Ureter (tissue), 1 donor: Measurements from ENCODE around the gene IPCEF1. TPM values are rescaled to one million over a fixed set of nuclear protein-coding genes. Genes with fewer than 3 reads are reported as not detected.

Experiments
- DNase-seq: peaks from one replicate; pipeline ENCODE4 v3.0.0-alpha.2; 2020; ENCODE audit warnings: low spot score
- total RNA-seq: library from RNA; stranded (reverse); gene quantifications from one replicate; pipeline ENCODE4 v1.2.4, GENCODE V29; 2023
- donor health status: DM: yes; HTN: yes; CAD: no.

IPCEF1 gene
- total RNA-seq, 1 donor from 2014 or later: 3.2 TPM

DNA sequence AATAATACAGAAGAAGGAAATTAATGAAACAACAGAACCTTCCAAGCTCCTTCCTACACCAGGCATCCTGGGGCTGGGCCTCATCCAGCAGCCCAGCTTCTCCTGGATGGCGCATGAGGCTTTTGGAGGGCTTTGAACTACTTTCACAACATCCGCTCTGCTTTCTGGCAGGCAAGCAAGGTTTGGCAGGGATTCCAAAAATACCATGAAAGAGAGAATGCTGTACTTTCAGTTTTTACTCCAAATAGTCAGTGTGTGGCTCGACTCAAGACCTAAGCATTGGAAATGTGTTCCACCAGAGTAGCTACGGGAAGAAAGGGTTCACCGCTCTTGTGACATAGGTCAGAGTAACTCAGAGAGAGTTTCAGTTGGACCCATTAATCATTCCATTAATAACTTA, 192.2 kb downstream of the IPCEF1 start:
- peak; percentile 63 for DNase-seq

DNA sequence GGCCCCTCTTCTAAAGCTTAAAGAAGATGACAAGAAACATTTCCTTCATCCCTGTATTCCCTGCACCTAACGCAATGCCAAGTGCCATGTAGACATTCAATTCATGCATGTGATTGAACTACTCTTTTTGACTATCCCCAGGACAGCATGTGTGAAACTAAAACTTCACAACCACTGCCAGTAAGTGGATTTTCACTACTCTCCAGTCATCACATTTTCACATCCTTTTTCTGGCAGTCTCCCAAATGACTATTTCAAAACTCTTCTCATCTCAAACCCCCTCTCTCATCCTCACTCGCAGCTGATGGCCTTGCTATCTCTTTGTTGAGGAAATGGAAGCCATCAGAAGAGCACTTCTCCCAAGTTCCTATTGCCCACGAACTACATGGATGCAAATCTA, 194.9 kb downstream of the IPCEF1 start:
- DNase-seq: no peak

DNA sequence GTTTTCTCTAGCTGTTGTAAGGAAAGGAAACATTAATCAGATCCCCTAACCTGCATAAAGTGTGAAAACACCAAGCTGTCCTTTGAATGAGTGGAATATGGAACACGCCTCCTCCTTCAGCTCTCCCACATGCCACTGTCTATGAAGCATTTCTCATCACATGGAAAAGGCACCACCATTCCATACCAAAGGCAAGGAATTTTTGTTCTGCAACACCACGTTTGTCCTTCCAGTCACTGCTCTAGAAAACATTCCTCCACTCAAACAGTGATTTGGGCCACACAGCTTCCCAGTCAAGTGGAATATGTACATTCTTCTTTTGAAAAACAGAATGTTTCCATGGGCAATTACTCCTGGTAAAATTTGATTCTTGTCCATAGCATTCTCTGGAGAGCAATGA, 197.5 kb downstream of the IPCEF1 start:
- no peak for DNase-seq

DNA sequence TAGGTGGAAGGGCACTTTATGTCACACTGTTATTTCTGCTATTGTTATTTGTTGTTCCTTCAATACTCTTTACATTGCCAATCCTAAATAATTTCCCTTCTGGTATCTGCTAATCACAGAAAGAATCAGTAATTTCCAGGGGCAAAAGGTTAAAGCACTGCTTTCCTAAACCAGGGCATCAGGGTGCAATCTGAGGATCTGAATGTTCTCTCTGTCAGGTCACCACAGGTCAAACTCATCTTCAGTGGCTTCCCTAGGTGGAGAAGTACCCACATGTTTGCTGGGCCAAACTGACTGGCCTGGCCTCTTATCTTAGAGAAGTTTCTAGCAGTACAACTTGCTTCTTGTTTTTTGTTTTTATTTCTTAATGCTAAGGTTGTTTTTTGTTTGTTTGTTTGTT, 198.9 kb downstream of the IPCEF1 start:
- DNase-seq: no peak

DNA sequence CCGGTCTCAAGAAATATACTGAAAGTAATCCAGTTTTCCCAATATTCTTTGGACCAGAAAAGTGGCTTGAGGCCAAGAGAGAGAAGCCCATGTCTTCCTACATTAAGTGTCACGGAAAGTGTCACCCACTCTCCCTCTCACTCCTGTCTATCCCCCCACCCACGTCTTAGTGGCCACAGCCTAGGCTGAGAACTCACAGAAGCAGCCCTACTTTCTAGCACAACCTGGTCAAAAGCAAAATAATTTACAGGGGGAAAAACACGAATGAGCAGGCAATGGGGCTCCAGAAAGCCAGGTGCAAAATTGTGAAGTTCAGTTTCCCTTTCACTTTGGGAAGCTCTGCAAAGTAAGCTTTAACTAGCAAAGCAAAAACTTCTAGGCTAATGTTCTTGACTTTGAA, 199.5 kb downstream of the IPCEF1 start:
- no peak for DNase-seq

DNA sequence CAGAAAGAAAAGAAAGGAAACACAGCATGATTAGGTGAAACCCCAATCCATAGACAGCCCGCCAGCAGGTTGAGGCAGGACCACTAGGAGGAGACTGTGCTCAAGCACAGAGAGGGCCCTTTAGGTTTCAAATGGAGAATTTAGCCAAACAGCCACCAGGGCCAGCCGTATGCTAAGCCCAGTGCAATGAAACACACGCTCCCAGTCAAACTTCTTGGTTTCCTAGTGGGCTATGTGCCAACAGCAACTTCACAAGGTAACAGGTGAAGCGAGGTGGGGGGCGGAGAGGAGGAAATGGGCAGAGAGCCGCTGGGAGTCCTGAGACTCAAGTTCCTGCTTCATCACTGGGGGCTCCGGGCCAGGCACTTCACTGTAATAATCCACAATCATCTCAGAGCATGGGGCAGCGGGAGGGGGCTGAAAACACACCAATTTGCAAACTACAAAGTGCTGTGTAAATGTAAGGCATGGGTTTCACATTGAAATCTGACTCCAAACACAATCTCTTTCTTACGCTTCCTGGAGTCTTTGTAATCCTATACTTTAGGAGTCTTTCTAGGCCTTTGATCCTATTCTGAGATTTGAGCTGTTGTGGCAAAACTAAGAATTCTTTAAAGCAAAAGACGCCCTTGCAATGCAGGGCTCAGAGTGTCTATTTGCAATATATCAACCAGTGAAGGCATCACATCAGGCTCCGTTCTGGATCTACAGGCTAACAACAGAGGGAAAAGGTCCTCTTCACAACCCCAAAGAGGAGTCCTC, 200.3 kb downstream of the IPCEF1 start:
- peak; percentile 78 for DNase-seq

DNA sequence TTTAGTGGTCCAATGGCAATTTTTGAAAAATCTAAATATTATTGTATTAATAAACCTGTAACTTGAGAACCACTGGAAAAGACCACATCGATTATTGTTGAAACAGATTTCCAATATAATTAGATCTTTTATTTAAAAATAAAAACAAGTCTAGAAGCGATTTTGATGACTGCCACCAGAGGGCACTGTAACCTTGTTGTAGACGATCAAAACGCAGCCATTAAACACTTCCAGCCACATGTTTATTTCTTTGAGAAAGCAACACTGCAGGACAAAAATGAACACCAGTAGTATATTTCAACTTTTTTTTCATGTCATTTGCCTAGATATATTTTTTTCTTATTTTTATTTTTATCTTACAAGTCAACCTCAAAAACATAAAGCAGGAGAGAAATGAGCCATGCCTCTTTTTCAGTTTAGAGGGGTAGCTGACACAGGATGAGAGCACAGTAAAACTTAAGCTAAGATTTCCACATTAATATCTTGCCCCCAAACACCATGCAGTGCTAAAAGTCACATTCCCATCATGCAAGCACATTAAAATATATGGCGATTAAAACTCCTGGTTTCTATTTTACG, 202.1 kb downstream of the IPCEF1 start:
- peak; percentile 60 for DNase-seq

DNA sequence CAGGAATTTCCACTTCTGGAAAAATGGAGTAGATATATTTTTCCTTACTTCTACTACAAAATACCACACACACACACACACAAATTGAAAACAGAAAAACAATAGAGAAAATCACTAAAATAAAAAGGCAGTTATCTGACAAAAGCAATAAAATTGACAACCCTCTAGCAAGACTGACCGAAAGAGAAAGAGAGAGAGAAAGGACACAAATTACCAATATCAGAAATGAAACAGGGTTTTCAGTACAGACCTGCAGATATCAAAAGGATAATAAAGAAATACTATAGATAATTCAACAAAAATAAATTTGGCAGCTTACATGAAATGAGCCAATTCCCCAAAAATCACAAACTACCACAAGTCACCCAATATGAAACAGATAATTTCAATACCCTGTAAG, 212.8 kb downstream of the IPCEF1 start:
- DNase-seq: no peak

DNA sequence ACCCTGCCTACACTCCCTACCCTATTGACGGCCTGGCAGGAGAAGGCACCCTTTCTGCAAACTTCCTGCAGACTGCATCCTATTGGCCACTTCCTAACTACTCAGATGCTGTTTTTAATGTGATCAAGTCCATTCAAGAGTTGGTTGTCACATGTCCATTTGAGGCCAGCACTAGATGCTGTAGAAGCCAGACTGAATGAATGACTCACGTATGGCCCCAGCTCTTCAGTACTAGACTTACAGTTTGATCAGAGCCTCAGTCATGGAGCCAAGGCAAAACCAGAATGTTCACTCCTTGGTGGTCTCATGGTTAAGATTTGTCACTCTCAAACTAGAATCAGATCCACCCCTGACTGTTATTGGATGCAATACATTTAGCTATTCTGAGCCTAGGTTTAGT, 215.9 kb downstream of the IPCEF1 start:
- DNase-seq: no peak

DNA sequence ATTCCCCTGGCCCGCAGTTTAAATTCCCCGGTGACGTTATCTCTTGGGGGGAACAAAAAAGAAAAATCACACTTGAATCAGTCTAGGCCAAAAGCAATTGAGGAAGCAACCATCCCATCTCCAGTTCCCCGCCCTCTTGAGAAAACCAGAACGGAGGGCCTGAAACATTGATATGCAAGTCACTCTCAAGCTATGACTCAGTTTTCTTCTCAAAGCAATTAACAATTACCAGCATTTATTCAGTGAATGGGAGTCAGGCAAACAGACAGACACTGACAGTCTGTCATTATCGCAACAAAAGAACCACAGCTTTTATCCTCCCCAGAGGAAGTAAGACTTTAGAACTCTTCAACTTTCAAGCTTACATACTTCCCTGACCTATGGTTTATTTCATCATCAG, 216.7 kb downstream of the IPCEF1 start:
- no peak for DNase-seq

DNA sequence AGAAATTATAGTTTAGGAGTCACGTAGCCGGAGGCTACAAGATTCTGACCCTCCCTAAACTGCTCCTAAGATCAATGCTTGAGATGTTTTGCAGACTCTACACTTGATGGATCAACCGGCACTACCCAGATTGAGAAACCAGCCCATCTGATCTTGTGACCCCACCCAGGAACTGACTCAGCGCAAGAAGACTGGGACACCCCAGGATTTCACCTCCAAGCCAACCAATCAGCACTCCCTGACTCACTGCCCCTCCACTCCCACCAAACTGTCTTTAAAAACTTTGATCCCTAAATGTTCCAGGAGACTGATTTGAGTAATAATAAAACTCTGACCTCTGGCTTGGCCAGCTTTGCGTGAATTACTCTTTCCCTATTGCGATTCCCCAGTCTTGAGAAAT, 217.8 kb downstream of the IPCEF1 start:
- DNase-seq: no peak

DNA sequence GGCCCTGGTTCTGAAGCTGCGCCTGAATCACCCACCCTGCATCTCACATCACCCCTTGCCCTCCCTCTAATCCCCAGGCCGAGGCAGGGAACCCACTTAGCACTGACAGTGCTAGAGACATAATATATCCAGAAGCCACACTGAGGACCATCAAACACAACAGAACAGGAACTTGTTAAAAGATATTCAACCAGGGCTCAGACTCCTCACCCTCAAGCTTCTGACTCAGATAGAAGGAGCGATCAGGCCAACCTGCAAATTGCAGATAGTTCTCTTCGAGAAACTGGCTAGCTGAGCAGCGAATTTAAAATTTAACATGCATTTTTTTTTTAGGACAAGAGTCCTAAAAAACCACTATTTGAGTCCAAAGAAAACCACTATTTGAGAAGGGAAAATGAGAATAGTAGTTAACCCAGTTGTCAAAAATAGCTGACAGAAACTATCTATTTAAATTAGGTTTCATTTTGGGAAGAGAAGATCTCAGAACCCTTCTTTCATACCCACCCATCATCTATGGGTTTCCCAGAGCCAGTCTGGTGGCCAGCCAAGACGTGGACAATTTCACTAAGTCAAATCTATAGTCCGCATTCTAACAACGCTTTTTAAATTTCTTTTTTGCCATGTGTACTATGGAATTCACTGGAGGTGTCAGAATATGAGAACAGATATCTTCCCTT, 222.0 kb downstream of the IPCEF1 start:
- no peak for DNase-seq

DNA sequence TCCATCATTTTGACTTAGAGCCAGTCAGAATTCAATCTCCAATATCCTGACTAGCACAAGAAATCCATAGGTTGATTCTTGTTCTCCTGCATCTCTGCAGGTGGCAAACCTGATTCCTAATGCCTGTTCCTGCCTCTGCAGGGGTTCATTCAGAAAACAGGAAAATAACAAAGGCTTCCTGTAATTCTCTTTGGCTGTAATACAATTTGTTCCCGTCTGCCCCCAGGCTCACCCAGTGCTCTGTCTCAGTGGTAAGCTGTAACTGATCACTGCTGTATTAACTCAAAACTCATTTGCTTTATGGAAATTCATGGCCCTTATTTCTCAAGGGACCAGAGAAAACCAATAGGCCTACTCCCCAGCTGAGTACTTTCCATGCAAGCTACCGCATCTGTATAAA, 228.9 kb downstream of the IPCEF1 start:
- DNase-seq: no peak

DNA sequence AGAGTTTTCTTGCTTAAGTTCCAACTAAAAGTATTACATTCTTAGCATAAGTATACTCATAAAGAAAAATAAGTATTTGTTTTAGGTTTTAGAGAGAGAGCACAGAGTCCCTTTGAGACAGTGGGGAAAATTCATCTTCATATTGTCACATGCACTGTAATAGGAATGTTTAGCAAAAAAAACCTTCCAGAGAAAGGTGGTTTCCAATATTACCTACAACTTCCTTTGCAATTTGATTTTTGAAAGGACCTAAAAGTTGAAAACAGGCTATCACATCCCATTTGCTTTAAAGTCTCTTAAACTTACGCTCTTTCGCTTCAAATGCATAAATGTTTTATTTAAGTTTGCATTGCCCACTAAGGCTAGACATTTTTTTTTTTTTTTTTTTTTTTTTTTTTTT, 231.2 kb downstream of the IPCEF1 start:
- no peak for DNase-seq

DNA sequence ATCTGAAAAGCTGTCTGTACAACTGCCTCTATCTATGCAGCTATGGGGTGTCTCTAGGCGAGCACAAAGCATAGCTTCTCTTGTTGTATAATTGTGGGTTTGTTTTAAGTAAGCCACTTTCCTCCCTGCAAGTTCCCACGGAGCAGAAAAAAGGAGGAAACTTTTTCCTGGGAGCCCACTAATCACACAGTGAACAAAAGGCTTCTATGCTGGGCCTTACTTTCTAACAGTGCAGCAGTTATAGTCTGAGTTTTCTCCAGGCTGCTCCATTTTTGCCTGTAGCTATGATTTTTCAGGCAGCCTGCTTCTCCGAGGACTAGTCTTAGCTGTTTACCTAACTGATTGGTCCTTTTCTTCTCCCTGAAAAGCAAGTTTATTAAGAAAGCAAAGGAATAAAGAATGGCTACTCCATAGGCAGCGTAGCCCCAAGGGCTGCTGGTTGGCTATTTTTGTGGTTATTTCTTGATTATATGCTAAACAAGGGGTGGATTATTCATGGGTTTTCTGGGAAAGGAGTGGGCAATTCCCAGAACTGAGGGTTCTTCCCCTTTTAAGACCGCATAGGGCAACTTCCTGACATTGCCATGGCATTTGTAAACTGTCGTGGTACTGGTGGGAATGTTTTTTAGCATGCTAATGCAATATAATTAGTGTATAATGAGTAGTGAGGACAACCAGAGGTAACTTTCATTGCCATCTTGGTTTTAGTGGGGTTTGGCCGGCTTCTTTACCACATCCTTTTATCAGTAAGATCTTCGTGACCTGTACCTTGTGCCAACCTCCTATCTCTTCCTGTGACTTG, 233.2 kb downstream of the IPCEF1 start:
- no peak for DNase-seq

DNA sequence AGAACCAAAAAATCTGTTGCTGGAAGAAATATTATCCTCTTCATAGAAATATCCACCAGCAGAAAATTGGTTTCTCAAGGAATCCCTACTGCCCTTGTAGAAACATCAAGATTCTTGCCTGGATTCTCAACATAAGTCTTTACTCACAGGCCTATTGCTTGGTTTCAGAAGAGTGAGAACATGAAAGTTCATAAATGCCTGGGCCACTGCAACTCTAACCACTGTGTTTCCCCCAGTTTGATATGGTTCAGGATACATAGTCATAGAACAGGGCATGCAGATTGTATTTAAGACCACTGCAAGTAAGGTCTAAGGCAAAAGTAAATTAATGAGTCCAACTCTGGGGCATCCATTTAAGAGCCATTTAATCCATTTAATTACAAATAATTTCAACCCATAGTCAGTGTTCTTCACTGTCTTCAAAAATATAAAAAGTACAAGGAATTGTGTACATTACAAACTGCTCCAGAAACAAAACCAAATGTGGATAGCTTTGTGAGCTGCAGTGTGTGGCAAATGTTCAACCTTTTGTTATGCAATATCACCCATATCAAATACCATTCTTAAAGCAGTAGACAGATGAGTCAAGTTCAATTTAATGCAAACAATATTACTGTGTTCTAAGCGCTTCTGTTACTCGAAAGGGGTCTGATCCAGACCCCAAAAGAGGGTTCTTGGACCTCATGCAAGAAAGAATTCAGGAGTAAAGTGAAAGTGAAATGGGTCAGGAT, 234.2 kb downstream of the IPCEF1 start:
- no peak for DNase-seq

DNA sequence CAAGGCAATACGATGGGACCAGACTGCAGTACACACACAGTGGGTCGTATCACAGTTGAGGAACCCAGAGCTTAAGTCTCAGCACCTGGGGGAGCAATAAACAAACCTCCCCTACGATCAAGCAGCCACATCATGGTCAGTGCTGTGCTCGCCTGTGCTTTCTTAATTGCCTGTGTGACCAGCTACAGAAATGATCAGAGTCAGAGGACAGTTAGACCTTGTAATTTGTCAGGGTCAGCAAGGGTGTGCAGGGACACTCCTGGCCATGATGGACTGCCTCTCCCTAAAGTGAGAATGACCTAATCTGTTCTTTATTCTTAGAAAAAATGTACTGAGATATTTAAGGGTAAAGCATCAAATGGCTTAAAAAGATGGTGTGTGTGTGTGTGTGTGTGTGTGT, 239.1 kb downstream of the IPCEF1 start:
- no peak for DNase-seq

DNA sequence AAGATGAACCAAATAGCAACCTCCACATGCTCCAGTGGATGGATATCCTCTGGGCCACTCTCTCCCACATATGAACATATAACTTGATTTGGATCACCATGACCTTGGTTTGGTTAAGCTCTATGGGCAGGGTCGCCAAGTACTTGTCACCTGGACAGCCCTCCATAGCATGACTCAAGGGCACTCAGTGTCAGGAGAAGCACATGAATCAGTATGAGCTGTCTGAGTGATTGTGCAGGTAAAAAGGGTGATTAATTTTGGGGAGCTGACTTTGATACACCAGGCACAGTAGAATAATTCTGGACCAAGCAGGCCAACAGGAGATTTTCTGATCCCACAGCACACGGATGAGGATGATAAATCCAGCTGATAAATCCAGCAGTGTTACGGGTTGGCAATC, 243.2 kb downstream of the IPCEF1 start:
- no peak for DNase-seq

DNA sequence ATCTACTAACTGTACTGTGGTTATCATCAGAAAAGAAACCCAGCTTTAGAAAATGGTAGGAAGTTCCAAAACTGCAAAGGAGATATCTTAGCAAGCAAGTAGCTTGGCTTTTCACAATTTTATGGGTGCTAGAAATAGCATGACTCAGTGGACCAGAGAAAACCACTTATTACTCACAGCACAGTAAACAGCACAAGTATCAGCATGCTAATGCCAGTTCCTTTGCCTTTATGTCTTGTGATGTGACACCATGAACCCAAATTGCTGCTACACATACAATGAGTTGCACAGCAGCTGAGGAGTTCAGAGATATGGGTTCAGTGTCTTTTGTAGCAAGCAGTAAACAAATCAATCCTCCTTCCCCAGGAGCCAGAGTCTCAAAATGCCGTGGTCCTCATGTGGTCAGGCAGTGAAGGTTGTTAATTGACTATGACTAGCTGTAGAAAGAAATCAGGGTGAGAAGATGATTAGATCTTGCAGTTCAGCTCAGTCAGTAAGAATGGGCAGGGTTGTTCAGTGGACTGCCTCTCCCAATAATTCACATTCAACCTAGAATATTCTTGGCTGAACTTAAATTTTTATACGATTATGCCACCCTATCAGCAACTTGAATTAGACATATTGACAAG, 244.3 kb downstream of the IPCEF1 start:
- no peak for DNase-seq

DNA sequence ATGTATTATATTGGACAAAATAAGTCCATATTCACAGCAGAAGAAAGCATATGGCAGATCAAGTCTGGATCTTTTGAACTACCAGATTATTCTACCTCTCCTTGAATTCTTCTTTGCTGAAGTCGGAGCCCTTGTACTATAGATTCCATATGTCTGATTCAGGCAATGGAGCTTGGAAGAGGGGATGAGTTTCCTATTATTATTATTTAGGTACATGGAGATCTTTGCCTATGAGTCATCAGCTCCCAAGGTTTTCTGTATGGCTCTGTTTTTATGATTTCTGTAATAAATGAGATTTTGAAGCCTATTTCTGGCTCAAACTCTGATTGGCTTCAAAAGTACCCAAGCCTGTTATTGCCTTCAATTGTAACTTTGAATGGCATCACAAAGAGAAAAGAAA, 245.6 kb downstream of the IPCEF1 start:
- DNase-seq: no peak

DNA sequence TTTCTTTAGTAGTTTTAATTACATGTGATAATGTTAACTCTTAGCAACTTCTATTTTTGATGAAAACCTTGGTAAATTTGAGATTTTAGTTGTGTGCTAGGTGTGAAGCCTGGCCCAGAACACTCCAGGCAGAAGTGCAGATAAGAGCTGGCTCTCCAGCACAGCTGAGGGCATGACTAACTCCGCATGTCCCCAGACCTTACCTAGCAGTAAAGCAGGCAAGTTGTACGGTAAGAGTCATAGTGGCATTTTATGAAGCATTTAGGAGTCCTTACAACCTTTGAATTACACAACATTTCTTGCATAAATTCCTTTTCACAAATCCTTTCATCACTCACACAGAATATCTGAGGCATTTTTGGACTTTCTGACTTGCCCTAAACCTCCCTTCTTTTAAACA, 250.4 kb downstream of the IPCEF1 start:
- no peak for DNase-seq
